Left ventricle myocardium inferior (tissue), 1 donor: ENCODE results near the gene TM2D3. TPM values are rescaled to one million over a fixed set of nuclear protein-coding genes. Genes with fewer than 3 reads are reported as not detected.

Experiments
- DNase-seq: peaks from one replicate; pipeline ENCODE4 v3.0.0-alpha.2; 2020
- H3K27ac ChIP-seq: fragments of 200-600 bp; replicated peaks from 2 replicates; pipeline ENCODE4 v1.8.0; 2021
- H3K27me3 ChIP-seq: fragments of 200-600 bp; 2 replicates; pipeline ENCODE4 v1.8.0; 2021; ENCODE audit warnings: low read depth
- H3K36me3 ChIP-seq: fragments of 200-600 bp; 2 replicates; pipeline ENCODE4 v1.8.0; 2021
- H3K4me1 ChIP-seq: fragments of 200-600 bp; 2 replicates; pipeline ENCODE4 v1.8.0; 2021
- H3K4me3 ChIP-seq: fragments of 200-600 bp; 2 replicates; pipeline ENCODE4 v1.8.0; 2021; ENCODE audit warnings: mild to moderate bottlenecking, moderate library complexity
- H3K9me3 ChIP-seq: fragments of 200-600 bp; replicated peaks from 2 replicates; pipeline ENCODE4 v1.8.0; 2021
- intact Hi-C: fragments of 100-400 bp; cut with micrococcal nuclease; formaldehyde crosslinking; loops from one replicate; pipeline ENCODE4 v1.11.0; 2022
- total RNA-seq: library from RNA; stranded (reverse); fragmentation: NEBNext Ultra II Directional; extraction: Animal tissue kit (Norgen Biotek cat#: 25700); gene quantifications from one replicate; pipeline ENCODE4 v1.2.1, GENCODE V29; 2021
- TF ChIP-seq, protein P1 (sequence below): fragments of 200-600 bp; IDR thresholded peaks from 2 replicates; pipeline ENCODE4 v1.8.0; 2021; ENCODE audit warnings: antibody characterized with exemption, mild to moderate bottlenecking, borderline replicate concordance
- donor health status: DM: no; HTN: yes; CAD: no; lungs with severe emphysema.

TM2D3 gene
- total RNA-seq, 1 donor from 2014 or later: 50.6 TPM

DNA sequence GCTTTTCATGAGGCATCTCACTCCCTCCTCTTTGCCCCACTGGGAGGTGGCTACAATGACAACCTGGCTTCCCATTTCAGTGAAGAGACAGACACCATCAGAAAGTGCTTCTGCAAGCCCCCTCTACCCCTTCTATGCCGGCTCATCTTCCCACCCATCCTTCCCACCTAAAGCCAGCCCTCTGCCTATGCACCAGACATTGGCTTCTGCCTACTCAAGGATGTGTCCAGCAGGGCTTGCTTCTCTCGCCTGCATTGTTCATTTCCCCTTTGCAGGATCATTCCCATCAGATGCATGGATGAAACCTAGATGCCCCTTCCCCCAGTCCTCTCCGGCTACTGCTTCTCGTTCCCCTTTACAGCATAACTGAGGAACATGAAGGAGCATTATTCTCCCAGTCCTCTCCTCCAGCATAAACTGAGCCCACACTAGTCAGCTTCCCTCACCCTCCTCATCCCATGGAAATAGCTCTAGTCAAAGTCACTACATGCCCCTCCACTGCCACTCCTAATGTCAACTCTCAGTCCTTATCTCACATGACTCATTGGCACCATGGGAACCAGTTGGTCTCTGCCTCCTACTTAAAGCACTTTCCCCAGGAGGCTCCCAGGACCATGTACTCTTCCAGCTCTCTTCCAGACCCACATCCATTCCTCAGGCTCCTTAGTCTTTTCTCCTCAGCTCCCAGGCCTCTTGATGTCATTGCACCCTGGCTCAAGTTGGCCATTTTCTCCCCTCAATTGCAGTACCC is 47.9 kb downstream of the TM2D3 start:
- no peak overlapping the region for H3K4me3 ChIP-seq
- DNase-seq: no peak
- H3K27ac ChIP-seq: no peak overlapping the region
- H3K36me3 ChIP-seq: no peaks in the 10 kb centered on the region
- peaks cover 6% of the 10 kb centered on the region for H3K4me1 ChIP-seq
- intact Hi-C loops: no loop called here
- H3K27me3 ChIP-seq: peaks cover 5% of the 10 kb centered on the region
- no peaks in the 10 kb centered on the region for H3K9me3 ChIP-seq
- TF ChIP-seq, protein P1, sequence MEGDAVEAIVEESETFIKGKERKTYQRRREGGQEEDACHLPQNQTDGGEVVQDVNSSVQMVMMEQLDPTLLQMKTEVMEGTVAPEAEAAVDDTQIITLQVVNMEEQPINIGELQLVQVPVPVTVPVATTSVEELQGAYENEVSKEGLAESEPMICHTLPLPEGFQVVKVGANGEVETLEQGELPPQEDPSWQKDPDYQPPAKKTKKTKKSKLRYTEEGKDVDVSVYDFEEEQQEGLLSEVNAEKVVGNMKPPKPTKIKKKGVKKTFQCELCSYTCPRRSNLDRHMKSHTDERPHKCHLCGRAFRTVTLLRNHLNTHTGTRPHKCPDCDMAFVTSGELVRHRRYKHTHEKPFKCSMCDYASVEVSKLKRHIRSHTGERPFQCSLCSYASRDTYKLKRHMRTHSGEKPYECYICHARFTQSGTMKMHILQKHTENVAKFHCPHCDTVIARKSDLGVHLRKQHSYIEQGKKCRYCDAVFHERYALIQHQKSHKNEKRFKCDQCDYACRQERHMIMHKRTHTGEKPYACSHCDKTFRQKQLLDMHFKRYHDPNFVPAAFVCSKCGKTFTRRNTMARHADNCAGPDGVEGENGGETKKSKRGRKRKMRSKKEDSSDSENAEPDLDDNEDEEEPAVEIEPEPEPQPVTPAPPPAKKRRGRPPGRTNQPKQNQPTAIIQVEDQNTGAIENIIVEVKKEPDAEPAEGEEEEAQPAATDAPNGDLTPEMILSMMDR: no peak

DNA sequence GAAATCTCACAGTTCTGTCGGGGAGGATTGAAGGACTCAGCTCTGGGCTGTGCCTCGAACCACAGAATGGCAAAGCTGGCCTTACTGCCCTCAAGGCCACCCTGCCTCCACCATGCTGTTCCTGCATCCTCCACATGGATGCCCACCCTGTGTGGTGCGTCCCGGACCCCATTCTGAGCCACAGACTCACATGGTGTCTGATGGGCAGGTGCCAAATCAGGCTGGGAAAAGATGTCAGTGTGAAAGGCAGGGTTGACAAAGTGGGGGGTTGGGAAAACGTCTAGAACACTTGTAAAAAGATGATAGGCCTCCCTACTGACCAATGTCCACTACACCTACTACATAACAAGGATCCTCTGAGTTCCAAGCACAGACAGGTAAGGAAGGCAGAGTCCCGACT is 49.4 kb downstream of the TM2D3 start:
- DNase-seq: no peak
- H3K27ac ChIP-seq: no peak overlapping the region
- peaks cover 5% of the 10 kb centered on the region for H3K27me3 ChIP-seq
- no peak overlapping the region for H3K4me3 ChIP-seq
- H3K36me3 ChIP-seq: no peaks in the 10 kb centered on the region
- intact Hi-C loops: no loop called here
- H3K9me3 ChIP-seq: no peaks in the 10 kb centered on the region
- TF ChIP-seq, protein P1: no peak
- H3K4me1 ChIP-seq: no peaks in the 10 kb centered on the region

DNA sequence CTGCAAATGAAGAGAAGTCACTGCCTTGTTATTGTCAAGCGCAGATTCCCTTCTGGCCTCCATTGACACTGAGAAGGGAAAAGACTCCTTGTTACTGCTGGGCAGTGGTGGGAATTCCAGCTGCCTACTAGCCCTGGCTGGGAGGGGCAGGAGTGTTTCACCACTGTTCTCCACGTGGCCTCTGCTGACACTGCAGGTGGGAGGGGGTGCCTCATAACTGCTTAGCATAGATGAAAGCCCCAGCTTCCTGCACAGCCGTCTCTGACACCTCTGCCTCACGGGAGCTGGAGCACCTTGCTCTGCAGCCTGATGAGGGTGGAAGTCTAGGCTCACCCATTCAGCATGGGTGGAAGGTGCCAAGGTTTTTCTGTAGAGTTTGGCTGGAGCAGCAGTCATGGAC is 52.1 kb downstream of the TM2D3 start:
- Histone ChIP-seq H3K9me3 (peaks cover 23% of the 10 kb centered on the region), H3K27me3 (peaks cover 5% of the 10 kb centered on the region), H3K4me3 (no peak overlapping the region), H3K4me1 (no peaks in the 10 kb centered on the region), H3K36me3 (no peaks in the 10 kb centered on the region), H3K27ac (no peak overlapping the region)
- TF ChIP-seq, protein P1: no peak
- intact Hi-C loops: no loop called here
- no peak for DNase-seq

DNA sequence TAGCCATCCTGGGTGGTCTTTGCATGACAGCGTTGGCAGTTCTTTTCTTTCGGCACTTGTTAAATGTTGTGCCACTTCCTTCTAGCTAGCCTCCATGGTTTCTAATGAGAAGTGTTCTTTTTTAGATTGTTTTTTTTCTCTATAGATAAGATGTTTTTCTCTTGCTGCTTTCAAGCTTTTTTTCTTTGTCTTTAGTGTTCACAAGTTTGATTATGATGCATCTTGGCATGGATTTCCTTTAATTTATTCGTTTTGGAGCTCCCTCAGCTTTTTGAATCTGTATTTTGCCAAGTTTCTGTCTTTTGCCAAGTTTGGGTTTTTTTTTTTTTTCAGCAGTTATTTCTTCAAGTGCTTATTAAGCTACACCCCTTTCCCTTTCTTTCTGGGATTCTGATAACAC is 53.1 kb downstream of the TM2D3 start:
- no peak overlapping the region for H3K27ac ChIP-seq
- TF ChIP-seq, protein P1: no peak
- peaks cover 33% of the 10 kb centered on the region for H3K9me3 ChIP-seq
- H3K27me3 ChIP-seq: peaks cover 5% of the 10 kb centered on the region
- intact Hi-C loops: no loop called here
- no peaks in the 10 kb centered on the region for H3K36me3 ChIP-seq
- DNase-seq: no peak
- no peaks in the 10 kb centered on the region for H3K4me1 ChIP-seq
- no peak overlapping the region for H3K4me3 ChIP-seq

DNA sequence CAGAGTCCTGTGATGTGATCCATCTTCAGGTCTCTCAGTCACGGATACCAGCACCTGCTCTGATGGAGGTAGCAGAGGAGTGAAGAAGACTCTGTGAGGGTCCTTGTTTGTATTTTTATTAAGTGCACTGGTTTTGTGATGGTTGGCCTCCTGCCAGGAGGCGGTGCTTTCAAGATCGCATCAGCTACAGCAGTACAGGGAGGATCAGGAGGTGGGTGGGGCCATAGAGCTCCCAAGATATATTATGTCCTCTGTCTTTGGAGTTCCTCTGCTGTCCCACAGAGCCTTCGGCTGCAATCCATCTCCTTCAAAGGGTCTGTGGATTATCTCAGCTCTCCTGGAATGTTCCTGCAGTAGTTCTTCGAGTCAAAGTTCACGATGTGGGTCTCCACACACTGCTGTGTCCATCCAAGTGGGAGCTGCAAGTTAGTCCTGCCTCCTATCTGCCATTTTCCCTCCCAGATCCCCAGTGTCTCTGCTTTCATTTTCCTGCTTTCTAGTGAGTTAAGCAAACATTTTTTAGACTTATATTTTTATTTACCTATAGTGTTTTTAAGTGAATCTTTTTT is 54.7 kb downstream of the TM2D3 start:
- no peak for DNase-seq
- H3K9me3 ChIP-seq: peaks cover 34% of the 10 kb centered on the region
- intact Hi-C loops: no loop called here

More for the DNA sequence above, 54.7 kb downstream of the TM2D3 start:
- TF ChIP-seq, protein P1: no peak
- Histone ChIP-seq H3K4me3 (no peak overlapping the region), H3K4me1 (no peaks in the 10 kb centered on the region), H3K27me3 (peaks cover 5% of the 10 kb centered on the region), H3K27ac (no peak overlapping the region), H3K36me3 (no peaks in the 10 kb centered on the region)
